Suprapubic skin (tissue), 4 donors: ENCODE measurements around the gene FAM72D. TPM values are rescaled to one million over a fixed set of nuclear protein-coding genes. Genes with fewer than 3 reads are reported as not detected.
"Not testable (repeated sequence)": the region's sequence is repeated elsewhere in the genome, so short reads cannot be mapped to it uniquely, and the experiment has no call there.

Source experiments
- DNase-seq, 2 donors: peaks; one replicate each; pipeline ENCODE4 v3.0.0-alpha.2; 2019; ENCODE audit warnings: low spot score in 2 of 2
- H3K27ac ChIP-seq: fragments of 200-600 bp; sonication (generic); one replicate; pipeline ENCODE4 v1.5.1; 2019
- H3K27me3 ChIP-seq: fragments of 200-600 bp; sonication (generic); one replicate; pipeline ENCODE4 v1.5.1; 2019
- H3K36me3 ChIP-seq: fragments of 200-600 bp; sonication (generic); one replicate; pipeline ENCODE4 v1.5.1; 2019
- H3K4me1 ChIP-seq: fragments of 200-600 bp; sonication (generic); one replicate; pipeline ENCODE4 v1.5.1; 2019
- H3K4me3 ChIP-seq: fragments of 200-600 bp; sonication (generic); one replicate; pipeline ENCODE4 v1.5.1; 2019; ENCODE audit warnings: mild to moderate bottlenecking
- H3K9me3 ChIP-seq: fragments of 200-600 bp; sonication (generic); one replicate; pipeline ENCODE4 v1.5.1; 2019
- WGBS: methylation state at CpG from one replicate; pipeline ENCODE4 v1.1.5; 2018; 5-methylcytosine and 5-hydroxymethylcytosine counted together
- total RNA-seq, 4 donors: library from RNA; depleted of rRNA; stranded (reverse); fragments of >200 nt; gene quantifications; one replicate each; pipeline ENCODE4 v1.1.0, GENCODE V29; 2016

FAM72D gene
- 1 to 10 TPM in 1 of 4 donors, under 1 TPM in 3; 0.47 to 1.3 (median 0.58) TPM for total RNA-seq

DNA sequence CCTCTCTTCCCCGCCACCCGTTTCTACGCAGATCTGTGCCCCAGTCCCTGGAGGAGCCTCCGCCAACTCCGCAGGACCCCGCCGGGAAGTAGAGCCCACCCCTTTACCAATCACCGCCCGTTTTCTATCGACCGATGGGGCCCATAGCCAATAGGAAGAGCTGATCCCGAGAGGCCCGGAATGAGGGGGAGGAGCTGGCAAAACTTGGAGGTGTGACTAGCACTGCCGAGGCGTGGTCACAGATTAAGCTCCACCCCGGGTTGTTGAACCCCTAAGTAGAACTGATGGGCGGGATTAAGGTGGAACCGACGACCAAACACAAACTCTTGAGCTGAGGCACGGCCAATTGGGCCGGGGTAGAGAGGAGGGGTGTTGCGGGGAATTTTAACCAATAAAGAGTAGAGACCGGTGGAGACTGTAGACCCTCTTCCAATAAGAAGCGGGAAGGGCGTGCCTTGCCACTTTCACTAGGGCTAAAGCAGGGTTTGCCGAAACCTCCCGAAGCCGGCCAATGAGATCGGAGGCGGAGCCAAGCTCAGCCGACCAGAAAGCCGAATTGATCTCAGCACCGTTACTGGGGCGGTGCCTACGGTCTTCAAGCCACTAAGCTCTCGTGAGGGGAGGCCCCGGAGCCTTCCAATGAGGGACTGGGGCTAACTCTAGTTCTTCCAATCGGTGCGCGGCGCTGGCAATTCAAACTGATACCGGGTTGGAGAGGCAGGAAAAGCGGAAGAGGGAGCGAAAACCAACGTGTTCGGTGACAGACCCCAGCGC, at the start of gene FAM72D, which contains the start of gene SRGAP2B:
Gene FAM72D (plus strand): TSS at position 691 of the 774 bp plus-strand sequence. CDS start 874 bp downstream, outside the sequence.
Gene SRGAP2B (minus strand): TSS at position 45 of the 774 bp plus-strand sequence. CDS start 2,427 bp downstream, outside the sequence.
- H3K27ac ChIP-seq, H3K9me3 ChIP-seq, H3K27me3 ChIP-seq, DNase-seq, H3K36me3 ChIP-seq, H3K4me1 ChIP-seq: not testable (repeated sequence)
- peak within 1 kb of the TSS; percentile 38 for H3K4me3 ChIP-seq
- WGBS = no CpG with 5 or more reads among the region's 47 CpGs

- H3K4me1 ChIP-seq, H3K27ac ChIP-seq, DNase-seq, H3K36me3 ChIP-seq, H3K27me3 ChIP-seq, H3K4me3 ChIP-seq, H3K9me3 ChIP-seq: not testable (repeated sequence)
- WGBS = no CpG with 5 or more reads among the region's 1 CpG
Measured at GRCh38 chr1:145047553-145047952, 48.2 kb upstream of the FAM72D start.

DNA sequence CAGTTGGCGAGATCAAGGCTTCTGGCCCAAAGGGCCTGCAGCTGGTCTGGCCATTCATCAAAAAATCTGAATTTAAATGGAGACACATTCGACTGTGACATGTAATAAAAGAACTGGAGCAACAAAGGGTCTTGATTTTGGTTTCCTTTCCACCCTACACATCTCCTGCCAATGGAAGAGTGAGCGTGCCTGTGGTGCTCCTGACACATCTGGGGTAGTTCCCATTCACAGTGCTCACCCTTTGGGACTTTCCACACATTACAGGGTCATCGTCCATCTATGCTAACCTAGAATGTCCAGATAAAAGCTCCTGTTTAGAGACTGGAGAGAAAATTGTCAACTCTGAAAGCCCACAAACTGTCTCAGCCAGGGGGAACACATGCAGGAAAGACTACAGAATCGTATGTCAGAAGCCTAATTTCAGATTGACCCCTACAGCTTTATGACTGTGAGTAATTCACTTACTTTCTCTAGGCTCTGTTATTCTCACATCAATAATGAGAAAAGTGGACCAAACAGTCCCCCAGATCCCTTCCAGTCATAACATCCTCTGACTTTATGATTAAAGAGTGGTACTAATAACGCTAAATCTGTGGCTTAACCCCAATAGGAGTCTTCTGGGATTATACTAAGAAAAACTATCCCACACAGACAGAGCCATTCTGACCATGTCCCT, 47.5 kb upstream of the FAM72D start:
- H3K36me3 ChIP-seq, H3K27me3 ChIP-seq, H3K4me3 ChIP-seq, H3K27ac ChIP-seq, DNase-seq, H3K4me1 ChIP-seq, H3K9me3 ChIP-seq: not testable (repeated sequence)
- WGBS = no CpG with 5 or more reads among the region's 6 CpGs

DNA sequence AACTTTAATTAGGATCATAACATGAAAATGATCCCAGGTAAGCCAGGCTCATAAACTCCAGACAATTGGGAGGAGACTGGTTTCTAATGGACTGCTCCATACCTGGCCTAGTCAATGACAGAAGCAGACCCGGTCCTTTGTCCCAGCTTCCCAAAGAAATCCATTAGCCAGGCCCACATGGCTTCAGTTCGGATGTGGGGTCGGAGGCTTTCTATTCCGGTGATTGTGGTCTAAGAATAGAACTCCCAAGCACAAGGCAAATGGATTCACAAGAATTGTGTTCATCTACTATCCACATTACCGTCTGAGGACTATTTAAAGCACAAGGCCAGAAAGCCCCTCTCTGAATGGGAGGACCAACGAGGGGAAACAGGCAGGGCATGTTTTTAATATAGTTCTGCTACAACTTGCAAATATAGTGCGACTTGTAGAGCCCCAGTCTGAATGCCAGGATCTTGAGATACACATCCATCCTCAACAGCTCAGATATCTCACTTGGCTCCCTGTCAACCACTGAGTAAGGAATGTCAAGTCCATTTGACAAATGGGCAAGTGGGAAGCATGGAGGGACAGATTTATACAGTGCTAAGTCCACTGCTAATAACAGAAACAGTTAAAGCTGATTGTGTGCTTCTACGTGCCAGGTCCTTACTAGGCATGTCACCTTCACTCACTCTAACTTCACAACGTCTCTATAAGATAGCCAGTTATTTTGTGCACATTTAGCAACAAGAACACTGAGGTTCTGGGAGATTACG, 43.6 kb upstream of the FAM72D start:
- H3K27ac ChIP-seq, DNase-seq, H3K4me3 ChIP-seq, H3K9me3 ChIP-seq, H3K27me3 ChIP-seq, H3K4me1 ChIP-seq, H3K36me3 ChIP-seq: not testable (repeated sequence)
- WGBS = no CpG with 5 or more reads among the region's 10 CpGs

GRCh38 chr1:145053428-145053827, 42.3 kb upstream of the FAM72D start:
- not testable (repeated sequence) for DNase-seq, H3K4me1 ChIP-seq, H3K27ac ChIP-seq, H3K4me3 ChIP-seq, H3K27me3 ChIP-seq, H3K36me3 ChIP-seq, H3K9me3 ChIP-seq
- WGBS = no CpG with 5 or more reads among the region's 4 CpGs

GRCh38 chr1:145055217-145055760, 40.5 kb upstream of the FAM72D start:
- H3K4me3 ChIP-seq, DNase-seq, H3K9me3 ChIP-seq, H3K27me3 ChIP-seq, H3K27ac ChIP-seq, H3K36me3 ChIP-seq, H3K4me1 ChIP-seq: not testable (repeated sequence)
- WGBS = no CpG with 5 or more reads among the region's 4 CpGs

DNA sequence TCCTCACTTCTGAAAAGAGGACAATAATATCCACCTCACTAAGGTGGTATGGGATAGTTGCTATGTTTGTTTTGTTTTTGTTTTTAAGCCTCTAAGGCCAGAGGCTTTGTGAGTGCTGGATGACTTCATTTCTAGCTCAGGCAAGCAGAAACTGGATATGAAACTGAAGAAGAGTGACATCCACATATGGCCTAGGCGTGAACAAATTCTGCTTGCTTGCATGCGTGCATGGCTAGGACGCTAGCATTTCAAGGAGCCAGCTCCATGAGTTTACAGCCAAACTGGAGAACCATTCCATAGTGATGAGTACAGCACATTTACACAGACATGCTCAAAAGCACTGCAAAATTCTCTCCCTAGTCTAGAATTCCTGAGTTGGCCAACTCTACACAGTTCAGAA, 37.6 kb upstream of the FAM72D start:
- H3K27me3 ChIP-seq, H3K4me1 ChIP-seq, H3K9me3 ChIP-seq, DNase-seq, H3K4me3 ChIP-seq, H3K36me3 ChIP-seq, H3K27ac ChIP-seq: not testable (repeated sequence)
- WGBS = no CpG with 5 or more reads among the region's 3 CpGs

DNA sequence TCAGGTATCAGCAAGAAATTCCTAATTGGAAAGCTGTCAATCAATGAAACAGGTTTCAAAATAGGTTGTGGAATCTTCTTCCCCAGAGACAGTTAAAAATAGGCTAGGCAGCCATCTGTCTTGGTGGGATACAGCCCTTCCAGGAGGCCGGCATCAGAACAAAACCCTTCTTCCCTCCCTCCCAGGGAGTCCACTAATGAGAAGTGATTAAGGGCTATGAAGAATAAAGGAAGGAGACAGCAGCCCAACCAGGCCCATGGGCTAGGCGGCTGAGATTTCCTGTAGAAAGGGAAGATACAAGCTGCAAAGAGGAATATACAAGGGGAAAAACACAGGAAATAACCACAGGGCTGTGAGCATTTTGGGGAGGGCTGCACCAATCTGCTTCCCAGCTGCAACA, 32.5 kb upstream of the FAM72D start:
- H3K9me3 ChIP-seq, H3K27ac ChIP-seq, DNase-seq, H3K4me1 ChIP-seq, H3K27me3 ChIP-seq, H3K4me3 ChIP-seq, H3K36me3 ChIP-seq: not testable (repeated sequence)
- no CpG with 5 or more reads among the region's 2 CpGs for WGBS

- not testable (repeated sequence) for H3K4me3 ChIP-seq, H3K27me3 ChIP-seq, H3K27ac ChIP-seq, H3K9me3 ChIP-seq, H3K36me3 ChIP-seq, DNase-seq, H3K4me1 ChIP-seq
- no CpG with 5 or more reads among the region's 2 CpGs for WGBS
Measured at GRCh38 chr1:145063941-145064648, 31.7 kb upstream of the FAM72D start.

GRCh38 chr1:145065194-145065826, 30.5 kb upstream of the FAM72D start:
- not testable (repeated sequence) for DNase-seq, H3K27me3 ChIP-seq

DNA sequence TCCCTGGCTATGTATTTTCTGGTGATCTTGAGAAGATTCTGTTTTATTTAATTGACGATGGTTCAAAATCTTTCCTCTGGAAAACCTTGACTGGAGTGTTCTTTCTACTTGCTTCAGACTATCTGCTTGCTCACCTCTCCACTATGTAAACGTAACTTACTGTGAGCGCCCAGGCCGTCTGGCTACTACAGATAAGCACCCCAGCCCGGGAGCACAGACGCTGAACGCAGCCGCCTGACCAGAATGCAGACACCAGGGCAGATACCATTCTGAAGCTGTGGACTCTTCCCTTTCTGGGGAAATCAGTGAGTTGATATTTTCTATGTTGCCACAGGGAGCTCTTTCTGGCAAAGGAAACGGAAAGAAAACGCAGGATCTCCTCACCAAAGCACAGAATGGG, 29.3 kb upstream of the FAM72D start:
- not testable (repeated sequence) for H3K4me3 ChIP-seq, H3K27me3 ChIP-seq, H3K4me1 ChIP-seq, H3K36me3 ChIP-seq, H3K27ac ChIP-seq, DNase-seq, H3K9me3 ChIP-seq
- no CpG with 5 or more reads among the region's 10 CpGs for WGBS

More at GRCh38 chr1:145065194-145065826, 30.5 kb upstream of the FAM72D start:
- not testable (repeated sequence) for H3K27ac ChIP-seq, H3K4me3 ChIP-seq, H3K4me1 ChIP-seq, H3K36me3 ChIP-seq, H3K9me3 ChIP-seq
- no CpG with 5 or more reads among the region's 5 CpGs for WGBS

GRCh38 chr1:145071569-145071968, 24.2 kb upstream of the FAM72D start:
- not testable (repeated sequence) for H3K36me3 ChIP-seq, H3K27ac ChIP-seq, DNase-seq, H3K4me1 ChIP-seq, H3K27me3 ChIP-seq, H3K9me3 ChIP-seq, H3K4me3 ChIP-seq
- no CpG with 5 or more reads among the region's 6 CpGs for WGBS

- not testable (repeated sequence) for H3K27ac ChIP-seq, H3K36me3 ChIP-seq, H3K4me1 ChIP-seq, H3K4me3 ChIP-seq, H3K9me3 ChIP-seq, H3K27me3 ChIP-seq, DNase-seq
- WGBS = no CpG with 5 or more reads among the region's 6 CpGs
Measured at GRCh38 chr1:145074021-145074559, 21.7 kb upstream of the FAM72D start.
